B cell (primary cell): ENCODE results near the gene CUTA. TPM values are rescaled to one million over a fixed set of nuclear protein-coding genes. Genes with fewer than 3 reads are reported as not detected.
A peak's percentile ranks its signal among the peaks of the same experiment; 100 is the strongest.

Experiments
- ATAC-seq: fragments of 200-7000 bp; cut with Tn5 transposase; one replicate; pipeline ENCODE4 v1.10.0; 2021; ENCODE audit warnings: low read depth, mild to moderate bottlenecking, moderate number of reproducible peaks, moderate library complexity
- CTCF ChIA-PET: fragments of 350-600 bp; sonication (Branson Sonifier 250); formaldehyde crosslinking; loops from one replicate; lab custom pipeline; 2021; ENCODE audit warnings: antibody characterized with exemption, inconsistent platforms; lab: Charles Lee
- POLR2A ChIA-PET: fragments of 350-600 bp; sonication (Branson Sonifier 250); formaldehyde crosslinking; loops from one replicate; lab custom pipeline; 2021; ENCODE audit warnings: antibody characterized with exemption; lab: Charles Lee
- DNase-seq: peaks from one replicate; pipeline ENCODE4 v3.0.0; 2013
- H2AFZ ChIP-seq: 2 replicates; pipeline ENCODE4 v1.6.1; 2012; ENCODE audit warnings: mild to moderate bottlenecking, low read depth, low read length; ENCODE audit not compliant: insufficient read depth, poor library complexity, severe bottlenecking
- H3K27ac ChIP-seq, 2 donors: 1 replicate in 1 of 2; 2 replicates in 1 of 2; pipeline ENCODE4 v1.5.1; 2012 to 2013; ENCODE audit warnings: low read length in 2 of 2, mild to moderate bottlenecking in 2 of 2, moderate library complexity in 1 of 2
- H3K27me3 ChIP-seq, 4 experiments: fragments of 200-600 bp in 1 of 4; sonication (generic) in 1 of 4; replicated peaks in 1 of 4; 1 replicate in 2 of 4; 2 replicates in 2 of 4; pipeline versions ENCODE4 v1.6.1 to v1.7.0; 2013 to 2016; ENCODE audit warnings: low read length in 3 of 4, mild to moderate bottlenecking in 2 of 4, mixed read lengths in 1 of 4, moderate library complexity in 1 of 4; ENCODE audit not compliant: insufficient read depth in 4 of 4, control insufficient read depth in 3 of 4; ENCODE audit errors: control extremely low read depth in 1 of 4
- H3K36me3 ChIP-seq, 2 experiments: replicated peaks in 1 of 2; 1 replicate in 1 of 2; 2 replicates in 1 of 2; pipeline versions ENCODE4 v1.6.1 to v1.7.1; 2013; ENCODE audit warnings: low read length in 1 of 2; ENCODE audit not compliant: insufficient read depth in 2 of 2, control insufficient read depth in 1 of 2; ENCODE audit errors: control extremely low read depth in 1 of 2, extremely low read depth in 1 of 2
- H3K4me1 ChIP-seq, 2 donors: fragments of 200-600 bp in 1 of 2; sonication (generic) in 1 of 2; 1 replicate in 1 of 2; 2 replicates in 1 of 2; pipeline versions ENCODE4 v1.5.1 to v1.6.1; 2013 to 2017; ENCODE audit warnings: low read length in 2 of 2; ENCODE audit not compliant: control insufficient read depth in 2 of 2, insufficient read depth in 2 of 2
- H3K4me2 ChIP-seq: replicated peaks from 2 replicates; pipeline ENCODE3; 2012; ENCODE audit warnings: mild to moderate bottlenecking, low read depth, low read length; ENCODE audit not compliant: poor library complexity, severe bottlenecking
- H3K4me3 ChIP-seq, 5 experiments: fragments of 200-600 bp in 1 of 5; sonication (generic) in 1 of 5; 1 replicate in 3 of 5; 2 replicates in 2 of 5; pipeline versions ENCODE4 v1.5.1 to v1.7.0; 2011 to 2016; ENCODE audit warnings: low read length in 4 of 5, mild to moderate bottlenecking in 4 of 5, low read depth in 2 of 5, control low read depth in 1 of 5, moderate library complexity in 1 of 5; ENCODE audit not compliant: insufficient read depth in 1 of 5; ENCODE audit errors: control extremely low read depth in 1 of 5, extremely low read depth in 1 of 5
- H3K79me2 ChIP-seq: fragments of 200-600 bp; sonication (generic); one replicate; pipeline ENCODE4 v1.6.0; 2016; ENCODE audit warnings: low read length; ENCODE audit not compliant: control insufficient read depth, insufficient read depth
- H3K9ac ChIP-seq: fragments of 200-600 bp; sonication (generic); 2 replicates; pipeline ENCODE4 v1.6.1; 2017; ENCODE audit warnings: mild to moderate bottlenecking, low read length, moderate library complexity
- H3K9me3 ChIP-seq, 3 donors: one replicate each; pipeline versions ENCODE4 v1.6.1 to v1.7.1; 2013; ENCODE audit warnings: low read length in 2 of 3; ENCODE audit not compliant: control insufficient read depth in 2 of 3, insufficient read depth in 1 of 3; ENCODE audit errors: control extremely low read depth in 1 of 3
- H4K20me1 ChIP-seq: 2 replicates; pipeline ENCODE4 v1.6.0; 2012; ENCODE audit warnings: mild to moderate bottlenecking, low read length; ENCODE audit not compliant: insufficient read depth, control insufficient read depth, poor library complexity, severe bottlenecking
- H3K27ac Mint-ChIP-seq: one replicate; pipeline ENCODE4 v1.8.0; 2021; ENCODE audit warnings: mixed read lengths
- H3K27me3 Mint-ChIP-seq: one replicate; pipeline ENCODE4 v1.8.0; 2021; ENCODE audit warnings: mixed read lengths
- H3K4me1 Mint-ChIP-seq: one replicate; pipeline ENCODE4 v1.8.0; 2021; ENCODE audit warnings: mixed read lengths
- H3K4me3 Mint-ChIP-seq: one replicate; pipeline ENCODE4 v1.8.0; 2021; ENCODE audit warnings: mixed read lengths
- H3K9me3 Mint-ChIP-seq: one replicate; pipeline ENCODE4 v1.8.0; 2022; ENCODE audit warnings: mixed read lengths; ENCODE audit not compliant: insufficient read depth
- CTCF ChIP-seq: fragments of 200-600 bp; IDR thresholded peaks from one replicate; pipeline ENCODE4 v1.8.0; 2022; ENCODE audit warnings: antibody characterized with exemption, mild to moderate bottlenecking
- EZH2 ChIP-seq: IDR thresholded peaks from 2 replicates; pipeline ENCODE4 v1.6.1; 2012; ENCODE audit warnings: borderline replicate concordance, low read depth, mild to moderate bottlenecking, moderate library complexity, low read length; ENCODE audit not compliant: insufficient read depth, poor library complexity, severe bottlenecking
- WGBS: methylation state at CpG from one replicate; pipeline ENCODE4 v1.1.5; 2013; ENCODE audit warnings: missing lambda C conversion rate; ENCODE audit not compliant: insufficient coverage; 5-methylcytosine and 5-hydroxymethylcytosine counted together
- intact Hi-C: fragments of 100-400 bp; cut with micrococcal nuclease; formaldehyde crosslinking; loops from one replicate; pipeline ENCODE4 v1.10.0; 2022
- polyA plus RNA-seq: library from polyadenylated mRNA; depleted of rRNA; stranded (reverse); fragments of >200 nt; gene quantifications from 2 replicates; pipeline ENCODE4 v1.2.3, GENCODE V29; 2012
- total RNA-seq, 2 donors: library from RNA; stranded (reverse); fragments of 120-200 nt in 1 of 2; gene quantifications; 1 replicate in 1 of 2; 2 replicates in 1 of 2; pipeline versions ENCODE4 v1.2.3 to v1.2.4, GENCODE V29; 2013 to 2022

The CUTA gene
- total and polyA plus RNA-seq, 2 donors (not counting 1 experiment from before 2014, with no cell fraction given) = 137 to 226 TPM

GRCh38 chr6:33410711-33411631, 6.9 kb downstream of the CUTA start, which contains the start of gene PHF1:
PHF1 (plus strand) TSS chr6:33411014; CDS start chr6:33412264, 1,250 bp downstream.
- peak within 1 kb of the TSS; percentile 94 for H3K27ac Mint-ChIP-seq
- CTCF ChIA-PET = interaction anchor here (1.2 to 1.3 kb wide), 2 partner anchors 20 to 66 kb away, joined by 3 to 5 read pairs; partner anchors contain the start of gene KIFC1
- intact Hi-C loops = loop anchor here (1.0 to 2.0 kb wide), 12 partner anchors 7 to 211 kb away; partner anchors contain the start of genes CUTA, KIFC1, PFDN6 and RGL2
- WGBS = 1% methylated on average over 54 of the region's 67 CpGs
- H3K4me1 Mint-ChIP-seq = peaks cover 52% of the 10 kb centered on the region
- Histone ChIP-seq H3K4me2 (peak within 1 kb of the TSS; percentile 97), H3K36me3 (peaks cover 0 to 39% of the 10 kb centered on the region in 2 experiments), H4K20me1 (peaks cover 13% of the 10 kb centered on the region), H3K9ac (peak within 1 kb of the TSS; percentile 96), H3K4me3 (peak within 1 kb of the TSS; percentile 80 to 91 (median 84)), H3K9me3 (no peaks in the 10 kb centered on the region), H2AFZ (peak within 1 kb of the TSS; percentile 85), H3K4me1 (peaks cover 41 to 57% of the 10 kb centered on the region in 2 donors), H3K27me3 (no peaks in the 10 kb centered on the region), H3K27ac (peak within 1 kb of the TSS; percentile 96 to 98), H3K79me2 (peaks cover 33% of the 10 kb centered on the region)
- DNase-seq = no peak
- H3K27me3 Mint-ChIP-seq = no peaks in the 10 kb centered on the region
- peak; percentile 55 for ATAC-seq
- no peaks in the 10 kb centered on the region for H3K9me3 Mint-ChIP-seq
- TF ChIP-seq CTCF (peak; percentile 27), EZH2 (no peak)
- POLR2A ChIA-PET = interaction anchor here (0.6 to 1.5 kb wide), 18 partner anchors 15 to 1811 kb away, joined by 3 to 16 read pairs (median 6); partner anchors contain the start of genes BAK1, KIFC1, RPS18 and RXRB
- H3K4me3 Mint-ChIP-seq = peak within 1 kb of the TSS; percentile 87
